HG03342 (cell line): Measurements from ENCODE around the gene CHD2.
"Not testable (repeated sequence)": the region's sequence is repeated elsewhere in the genome, so short reads cannot be mapped to it uniquely, and the experiment has no call there.

Experiments
- ATAC-seq: cut with Tn5 transposase; IDR thresholded peaks from one replicate; pipeline ENCODE4 v1.9.1; 2021; ENCODE audit warnings: mild to moderate bottlenecking, moderate library complexity; ENCODE audit not compliant: unreplicated experiment

CHD2 gene

GRCh38 chr15:92899948-92900730 is at the start of gene CHD2:
Gene CHD2, plus strand, starts transcription at chr15:92900324. Its CDS starts 914 bp downstream, at chr15:92901238.
- peak; percentile 68 for ATAC-seq

- ATAC-seq, result no peak
Observed at GRCh38 chr15:92853222-92853621, 46.9 kb upstream of the CHD2 start.

GRCh38 chr15:92861742-92862141 is 38.4 kb upstream of the CHD2 start:
- no peak for ATAC-seq

- no peak for ATAC-seq
Observed at GRCh38 chr15:92864127-92864814, 35.9 kb upstream of the CHD2 start.

- ATAC-seq, result no peak
Observed at GRCh38 chr15:92869263-92869940, 30.7 kb upstream of the CHD2 start.

- ATAC-seq, result no peak
Observed at GRCh38 chr15:92870010-92870591, 30.0 kb upstream of the CHD2 start.

- not testable (repeated sequence) for ATAC-seq
Observed at GRCh38 chr15:92872967-92873366, 27.2 kb upstream of the CHD2 start.

- ATAC-seq, result no peak
Observed at GRCh38 chr15:92877000-92877399, 23.1 kb upstream of the CHD2 start.

- no peak for ATAC-seq
Observed at GRCh38 chr15:92877416-92877815, 22.7 kb upstream of the CHD2 start.

GRCh38 chr15:92878593-92879053 is 21.5 kb upstream of the CHD2 start:
- no peak for ATAC-seq

GRCh38 chr15:92879949-92880725 is 20.0 kb upstream of the CHD2 start:
- ATAC-seq, result no peak

GRCh38 chr15:92880796-92881195 is 19.3 kb upstream of the CHD2 start:
- ATAC-seq, result no peak

GRCh38 chr15:92881211-92881754 is 18.8 kb upstream of the CHD2 start:
- ATAC-seq, result no peak

- peak; percentile 93 for ATAC-seq
Observed at GRCh38 chr15:92881802-92882696, 18.1 kb upstream of the CHD2 start.

GRCh38 chr15:92882697-92883162 is 17.4 kb upstream of the CHD2 start:
- ATAC-seq, result peak; percentile 55

GRCh38 chr15:92883163-92883875 is 16.8 kb upstream of the CHD2 start:
- ATAC-seq, result peak; percentile 2

- ATAC-seq, result no peak
Observed at GRCh38 chr15:92883876-92884435, 16.2 kb upstream of the CHD2 start.
